GM21576 (cell line): ENCODE results near the gene TMEM121.
"Not testable (repeated sequence)": the region's sequence is repeated elsewhere in the genome, so short reads cannot be mapped to it uniquely, and the experiment has no call there.

ENCODE experiments used
- ATAC-seq: cut with Tn5 transposase; IDR thresholded peaks from one replicate; pipeline ENCODE4 v1.9.1; 2021; ENCODE audit warnings: mild to moderate bottlenecking, moderate library complexity; ENCODE audit not compliant: unreplicated experiment

The TMEM121 gene

DNA sequence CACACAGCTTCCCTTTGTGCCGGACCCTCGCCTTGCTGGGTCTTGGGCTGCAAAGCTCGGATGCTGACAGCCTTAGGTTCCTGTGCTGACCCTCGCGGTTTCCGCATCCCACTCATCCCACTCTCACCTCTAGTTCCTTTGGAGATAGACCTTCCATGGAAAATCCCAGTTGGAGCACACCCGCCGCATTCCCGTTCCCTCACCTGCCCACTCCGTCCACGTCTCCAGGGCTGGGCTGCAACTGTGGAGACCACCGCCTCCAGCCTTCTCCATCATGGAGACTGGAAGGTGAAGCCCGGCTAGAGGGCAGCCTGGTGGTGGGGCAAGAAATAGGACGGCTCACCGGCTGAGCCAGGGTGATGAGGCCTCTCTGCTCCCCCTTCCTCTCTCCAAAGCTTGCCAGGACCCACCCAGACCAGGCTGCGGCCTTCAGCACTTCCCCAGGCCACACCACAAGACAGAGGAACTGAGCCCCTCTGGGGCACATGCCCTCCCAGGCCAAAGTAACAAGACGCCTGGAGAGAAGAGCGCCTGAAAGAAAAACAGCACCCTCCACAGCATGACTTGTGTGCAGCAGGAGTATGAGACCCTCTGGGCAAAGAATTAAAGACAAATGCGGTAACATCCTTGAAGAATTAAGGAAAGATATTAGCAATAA is 15.0 kb downstream of the TMEM121 start:
- no peak for ATAC-seq

DNA sequence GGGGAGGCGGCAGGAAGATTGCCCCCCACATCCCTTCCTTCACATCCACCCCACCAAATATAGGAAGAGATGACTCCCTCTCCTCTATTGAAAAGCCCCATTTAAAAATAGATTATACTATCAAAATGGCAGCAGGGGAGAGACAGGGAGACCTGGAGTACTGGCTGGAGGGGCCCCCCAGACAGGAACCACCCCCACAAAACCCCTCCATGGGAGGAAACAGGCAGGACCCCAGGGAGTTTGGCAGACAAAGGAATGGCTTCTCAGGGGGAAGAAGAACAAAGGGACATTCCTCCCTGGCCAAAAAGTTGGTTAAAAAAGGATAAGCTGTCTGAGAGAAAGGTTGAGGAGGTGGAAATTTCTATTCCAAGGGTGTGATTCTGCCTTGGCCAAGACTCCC is 19.3 kb downstream of the TMEM121 start:
- not testable (repeated sequence) for ATAC-seq

DNA sequence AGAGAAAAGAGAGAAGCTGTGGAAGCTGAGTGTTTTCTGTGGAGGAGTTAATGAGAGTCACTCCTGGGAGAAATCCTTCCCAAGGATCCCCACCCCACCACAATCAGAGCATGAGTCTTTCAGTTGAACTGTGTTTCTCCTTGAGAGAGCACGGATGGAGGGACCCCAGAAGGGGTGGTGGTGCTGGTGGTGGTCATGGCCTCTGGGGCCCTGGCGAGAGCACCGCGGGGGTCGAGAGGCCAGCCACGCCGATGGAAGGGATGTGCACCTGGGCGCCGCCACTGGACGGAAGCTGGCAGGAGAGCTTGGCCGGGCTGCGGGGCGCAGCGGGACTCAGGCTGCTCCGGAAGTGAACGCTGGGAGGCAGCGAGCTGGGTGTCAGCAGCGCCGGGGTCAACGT is 20.0 kb downstream of the TMEM121 start:
- ATAC-seq = not testable (repeated sequence)

DNA sequence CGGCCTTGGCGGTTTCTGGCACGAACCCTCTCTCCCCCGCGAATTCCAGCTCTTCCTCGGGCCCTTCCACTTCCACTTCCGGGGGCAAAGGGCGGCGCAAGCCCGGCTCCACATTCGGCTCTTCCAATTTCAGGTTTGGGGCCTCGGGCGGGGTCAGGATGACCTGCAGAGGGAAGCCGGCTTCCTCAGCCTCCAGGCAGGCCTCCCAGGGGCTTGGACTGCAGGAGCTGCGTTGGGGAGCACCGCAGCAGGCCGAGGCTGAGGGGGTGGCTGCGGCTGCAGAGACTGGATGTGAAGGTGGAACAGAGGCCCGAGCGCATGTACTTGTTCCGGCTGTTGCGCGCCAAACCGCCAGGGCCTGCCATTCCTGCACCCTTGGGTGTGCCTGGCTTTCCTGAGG is 20.7 kb downstream of the TMEM121 start:
- not testable (repeated sequence) for ATAC-seq

DNA sequence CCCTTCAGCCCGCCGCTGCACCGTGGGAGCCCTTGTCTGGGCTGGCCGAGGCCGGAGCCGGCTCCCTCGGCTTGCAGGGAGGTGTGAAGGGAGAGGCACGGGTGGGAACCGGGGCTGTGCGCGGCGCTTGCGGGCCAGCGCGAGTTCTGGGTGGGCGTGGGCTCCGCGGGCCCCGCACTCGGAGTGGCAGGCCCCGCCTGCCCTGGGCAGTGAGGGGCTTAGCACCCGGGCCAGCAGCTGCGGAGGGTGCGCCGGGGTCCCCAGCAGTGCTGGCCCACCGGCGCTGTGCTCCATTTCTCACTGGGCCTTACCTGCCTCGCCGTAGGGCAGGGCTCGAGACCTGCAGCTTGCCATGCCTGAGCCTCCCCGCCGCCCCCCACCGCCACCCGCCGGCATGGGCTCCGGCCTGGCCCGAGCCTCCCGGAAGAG is 21.4 kb downstream of the TMEM121 start:
- ATAC-seq = no peak

DNA sequence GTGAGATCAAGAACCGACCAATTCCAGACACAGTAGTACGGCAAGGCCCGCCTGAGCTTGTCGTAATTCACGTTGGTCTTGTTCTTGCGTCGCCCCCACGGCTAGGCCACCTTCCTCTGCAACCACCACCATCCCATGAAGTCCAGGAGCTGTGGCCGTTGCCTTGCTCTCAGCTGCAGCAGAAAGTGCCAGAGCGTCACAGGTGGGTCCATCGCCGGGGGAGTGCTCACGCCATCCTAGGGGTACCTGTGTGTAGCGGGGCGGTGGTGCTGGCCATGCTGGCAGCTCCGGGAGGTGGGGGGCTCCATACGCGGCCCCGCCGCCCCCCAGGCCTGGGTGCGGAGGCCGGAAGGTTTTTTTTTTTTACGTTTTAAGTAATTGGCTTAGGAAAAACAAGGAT is 23.1 kb downstream of the TMEM121 start:
- ATAC-seq = no peak

DNA sequence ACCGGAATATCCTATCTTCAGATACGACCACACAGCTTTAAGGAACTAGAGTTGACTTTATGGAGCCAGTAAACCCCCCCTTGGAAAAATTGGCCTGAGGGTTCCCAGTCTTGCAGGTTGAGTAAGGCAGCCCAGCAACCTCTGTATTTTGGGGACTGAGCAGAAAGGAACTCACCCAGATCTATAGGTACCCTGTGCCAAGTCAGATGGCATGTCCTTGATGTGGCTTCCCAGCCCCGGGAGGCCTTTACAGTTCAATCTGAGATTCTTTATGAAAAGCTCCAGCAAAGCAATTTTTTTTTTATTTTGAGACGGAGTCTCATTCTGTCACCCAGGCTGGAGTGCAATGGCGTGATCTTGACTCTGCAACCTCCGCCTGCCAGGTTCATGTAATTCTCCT is 27.6 kb downstream of the TMEM121 start:
- no peak for ATAC-seq

DNA sequence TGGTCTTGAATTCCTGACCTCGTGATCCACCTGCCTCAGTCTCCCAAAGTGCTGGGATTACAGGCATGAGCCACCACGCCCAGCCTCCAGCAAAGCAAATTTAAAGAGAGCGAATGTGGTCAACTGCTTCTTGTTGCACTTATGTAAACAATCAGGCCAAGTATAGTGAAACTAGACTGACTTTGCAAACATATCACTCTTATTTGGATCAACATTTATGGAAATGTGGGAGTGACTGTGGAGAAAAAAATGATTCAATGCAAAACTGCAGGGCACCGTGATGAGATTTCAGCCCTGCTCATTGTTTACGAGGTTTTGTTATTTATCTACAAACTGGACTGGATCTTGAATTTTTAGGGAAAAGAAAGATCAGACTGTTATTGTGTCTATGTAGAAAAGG is 28.1 kb downstream of the TMEM121 start:
- ATAC-seq = no peak

DNA sequence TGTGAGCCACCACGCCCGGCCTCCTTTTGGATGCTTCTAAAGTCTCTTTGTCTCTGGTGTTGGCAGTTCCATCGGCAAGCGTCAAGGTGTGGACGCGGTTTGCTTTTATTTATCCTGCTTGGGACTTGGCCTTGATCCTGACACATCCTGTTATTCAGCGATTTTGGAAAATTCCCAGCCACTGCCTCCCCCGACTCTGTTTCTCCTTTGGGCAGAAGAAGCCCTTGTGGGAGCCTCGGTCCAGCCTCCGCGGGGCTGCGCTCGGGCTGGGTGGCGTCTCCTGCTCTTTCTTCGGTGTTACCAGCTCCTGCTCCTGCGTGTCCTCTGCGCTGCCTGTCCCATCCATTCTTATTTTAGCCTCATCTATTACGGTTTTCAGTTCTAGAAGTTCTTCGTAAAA is 31.3 kb downstream of the TMEM121 start:
- ATAC-seq = not testable (repeated sequence)

DNA sequence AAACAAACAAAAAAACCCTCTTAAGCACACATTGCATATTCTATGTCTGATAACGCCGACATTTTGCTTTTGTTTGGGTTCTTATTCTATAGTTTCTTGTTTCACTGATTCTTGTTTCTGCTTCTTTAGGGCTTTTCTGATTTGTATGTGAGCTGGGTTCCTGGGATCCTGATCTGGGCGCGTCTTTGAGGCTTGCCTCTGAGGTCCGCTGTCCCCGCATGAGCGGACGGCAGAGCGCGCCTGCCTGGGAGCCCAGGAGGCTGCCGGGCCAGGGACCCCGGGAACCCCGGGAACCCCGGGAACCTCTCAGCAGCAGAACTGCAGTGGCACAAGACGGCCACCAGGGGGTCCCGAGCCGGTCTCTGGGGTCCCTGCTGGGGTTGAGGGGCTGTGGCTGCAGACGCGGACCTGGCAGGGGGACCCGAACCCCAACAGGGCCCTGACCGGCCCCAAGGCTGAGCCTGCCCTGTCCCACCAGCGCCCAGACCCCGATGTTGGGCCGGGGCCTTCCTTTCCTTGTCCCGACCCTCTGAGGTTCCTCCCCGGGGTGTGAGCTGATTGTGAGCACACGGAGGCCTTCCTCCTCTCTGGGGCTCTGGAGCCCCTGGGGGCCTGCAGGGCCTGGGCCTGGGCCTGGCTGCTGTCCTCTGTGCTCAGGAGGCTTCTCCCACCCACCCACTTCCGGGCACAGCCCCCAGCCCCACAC is 32.2 kb downstream of the TMEM121 start:
- ATAC-seq = not testable (repeated sequence)

DNA sequence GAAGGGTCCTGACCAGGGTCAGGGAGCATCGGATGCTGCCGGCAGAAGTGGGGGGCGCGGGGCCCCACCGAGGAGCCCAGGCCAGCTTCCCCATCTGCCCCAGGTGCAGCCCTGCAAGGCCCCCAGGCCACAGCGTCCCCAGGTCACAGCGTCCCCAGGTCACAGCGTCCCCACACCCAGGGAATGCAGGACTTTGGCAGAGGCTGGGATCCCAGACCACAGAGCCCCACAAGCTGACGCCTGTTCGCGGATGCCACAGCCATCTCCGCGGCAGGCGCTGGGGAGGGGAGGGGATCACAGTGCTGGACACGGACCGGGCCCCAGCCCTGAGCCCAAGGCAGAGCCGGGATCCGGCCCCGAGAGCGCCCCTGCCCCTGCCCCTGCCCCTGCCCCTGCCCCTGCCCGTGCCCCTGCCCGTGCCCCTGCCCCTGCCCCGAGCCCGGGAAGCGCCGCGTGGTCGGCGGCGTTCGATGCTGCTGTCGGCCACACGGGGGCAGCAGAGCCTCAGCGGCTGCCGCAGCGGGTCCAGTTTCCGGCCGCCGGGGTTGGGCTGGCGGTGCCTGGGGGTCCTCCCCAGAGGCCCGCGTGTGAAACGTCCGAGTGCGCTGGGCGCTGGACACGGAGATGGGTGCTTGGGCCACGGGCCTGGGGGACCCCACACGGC is 33.1 kb downstream of the TMEM121 start:
- peak; percentile 34 for ATAC-seq

DNA sequence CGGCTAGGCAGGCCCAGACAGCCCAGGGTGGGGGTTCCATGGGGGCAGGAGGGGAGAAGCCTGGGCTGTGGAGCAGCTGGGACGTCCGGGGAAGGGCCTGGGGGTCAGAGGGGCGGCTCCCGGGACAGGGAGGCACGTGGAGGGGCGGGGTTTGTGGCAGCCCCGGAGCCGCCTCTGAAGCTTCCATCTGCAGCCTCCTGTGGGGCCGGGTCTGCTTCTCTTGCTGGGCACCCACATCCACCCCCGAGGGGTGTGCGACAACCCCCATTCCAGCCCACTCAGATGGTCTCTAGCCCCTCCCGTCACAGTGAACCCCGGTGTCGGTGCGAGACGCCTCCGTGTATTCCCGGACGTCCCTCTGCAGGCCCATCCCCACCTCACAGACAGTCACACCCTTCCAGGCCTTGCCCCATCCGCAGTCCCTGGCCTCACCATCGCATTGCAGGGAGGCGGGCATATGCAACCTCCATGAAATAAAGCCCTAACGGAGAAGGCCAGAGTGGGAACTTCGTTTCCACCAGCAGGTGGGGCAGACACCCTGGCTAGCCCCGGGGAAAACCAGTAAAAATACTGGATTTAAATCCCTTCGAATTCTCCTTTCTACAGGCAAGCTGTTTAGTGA is 33.8 kb downstream of the TMEM121 start:
- peak; percentile 44 for ATAC-seq

DNA sequence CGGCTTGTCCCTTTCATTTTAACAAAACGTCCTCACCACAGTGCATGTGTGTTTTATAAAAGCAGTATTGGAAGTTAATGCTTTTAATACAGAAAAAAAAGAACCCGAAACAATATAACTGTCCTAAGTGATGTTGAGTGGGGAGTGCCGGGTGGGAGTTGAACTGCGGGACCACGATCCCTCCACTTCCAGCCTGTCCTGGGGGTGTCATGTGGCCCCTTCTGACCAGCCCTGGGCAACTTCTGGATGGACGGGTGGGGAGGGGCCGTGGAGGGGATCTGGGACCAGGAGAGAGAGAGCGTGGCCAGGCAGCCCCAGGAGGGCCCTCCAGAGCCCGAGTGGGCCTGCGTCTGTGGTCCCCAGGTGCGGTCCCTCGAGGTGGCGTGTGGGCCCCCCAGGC is 35.0 kb downstream of the TMEM121 start:
- not testable (repeated sequence) for ATAC-seq

DNA sequence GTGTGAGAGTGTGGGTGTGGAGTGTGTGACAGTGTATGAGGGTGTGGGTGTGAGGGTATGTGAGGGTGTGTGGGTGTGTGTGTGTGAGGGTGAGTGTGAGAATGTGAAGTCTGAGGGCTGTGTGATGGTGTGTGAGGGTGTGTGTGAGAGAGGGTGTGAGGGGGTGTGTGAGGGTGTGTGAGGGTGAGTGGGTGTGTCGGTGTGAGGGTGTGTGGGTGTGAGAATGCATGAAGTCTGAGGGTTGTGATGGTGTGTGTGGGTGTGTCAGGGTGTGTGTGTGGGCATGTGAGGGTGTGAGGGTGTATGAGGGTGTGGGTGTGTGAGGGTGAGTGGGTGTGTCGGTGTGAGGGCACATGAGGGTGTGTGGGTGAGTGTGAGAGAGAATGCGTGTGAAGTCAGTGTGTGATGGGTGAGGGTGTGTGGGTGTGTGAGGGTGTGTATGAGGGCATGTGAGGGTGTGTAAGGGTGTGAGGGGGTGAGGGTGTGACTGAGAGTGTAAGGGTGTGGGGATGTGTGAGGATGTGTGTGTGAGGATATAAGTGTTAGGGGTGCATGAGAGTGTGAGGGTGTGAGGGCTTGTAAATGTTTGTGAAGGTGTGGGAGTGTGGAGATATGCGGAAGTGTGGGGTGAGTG is 36.4 kb downstream of the TMEM121 start:
- no peak for ATAC-seq

DNA sequence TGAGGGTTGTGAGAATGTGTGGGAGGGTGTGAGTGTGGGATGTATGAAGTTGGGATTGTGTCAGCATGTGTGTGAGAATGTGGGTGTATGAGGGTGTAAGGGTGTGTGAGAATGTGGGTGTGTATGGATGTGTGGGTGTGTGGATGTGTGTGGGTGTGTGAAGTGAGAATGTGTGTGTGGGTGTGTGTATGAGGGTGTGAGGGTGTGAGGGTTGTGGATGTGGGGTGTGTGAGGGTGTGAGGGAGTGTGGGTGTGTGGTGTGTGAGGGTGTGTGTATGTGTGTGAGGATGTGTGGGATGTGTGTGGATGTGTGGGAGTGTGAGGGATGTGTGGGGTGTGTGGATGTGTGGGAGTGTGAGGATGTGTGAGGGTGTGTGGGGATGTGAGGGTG is 37.0 kb downstream of the TMEM121 start:
- no peak for ATAC-seq

DNA sequence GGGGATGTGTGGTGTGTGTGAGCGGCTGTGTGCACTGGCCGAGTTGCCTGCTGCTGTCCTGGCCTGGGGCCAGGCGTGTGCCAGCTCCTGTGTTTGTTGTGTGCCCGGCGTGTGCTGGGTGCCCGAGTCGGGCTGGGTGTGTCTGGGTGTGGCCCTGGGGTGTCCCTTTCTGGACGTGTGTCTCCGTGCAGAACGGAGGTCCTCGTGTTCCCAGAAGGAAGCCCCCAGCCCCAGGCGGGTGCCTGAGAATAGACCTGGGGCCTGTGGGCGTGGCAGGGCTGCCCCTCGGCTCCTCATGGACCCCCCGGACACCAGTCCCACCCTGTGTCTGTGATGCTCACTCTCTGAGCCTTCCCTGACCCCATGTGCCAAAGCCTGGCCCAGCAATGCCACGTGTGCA is 38.2 kb downstream of the TMEM121 start:
- not testable (repeated sequence) for ATAC-seq

DNA sequence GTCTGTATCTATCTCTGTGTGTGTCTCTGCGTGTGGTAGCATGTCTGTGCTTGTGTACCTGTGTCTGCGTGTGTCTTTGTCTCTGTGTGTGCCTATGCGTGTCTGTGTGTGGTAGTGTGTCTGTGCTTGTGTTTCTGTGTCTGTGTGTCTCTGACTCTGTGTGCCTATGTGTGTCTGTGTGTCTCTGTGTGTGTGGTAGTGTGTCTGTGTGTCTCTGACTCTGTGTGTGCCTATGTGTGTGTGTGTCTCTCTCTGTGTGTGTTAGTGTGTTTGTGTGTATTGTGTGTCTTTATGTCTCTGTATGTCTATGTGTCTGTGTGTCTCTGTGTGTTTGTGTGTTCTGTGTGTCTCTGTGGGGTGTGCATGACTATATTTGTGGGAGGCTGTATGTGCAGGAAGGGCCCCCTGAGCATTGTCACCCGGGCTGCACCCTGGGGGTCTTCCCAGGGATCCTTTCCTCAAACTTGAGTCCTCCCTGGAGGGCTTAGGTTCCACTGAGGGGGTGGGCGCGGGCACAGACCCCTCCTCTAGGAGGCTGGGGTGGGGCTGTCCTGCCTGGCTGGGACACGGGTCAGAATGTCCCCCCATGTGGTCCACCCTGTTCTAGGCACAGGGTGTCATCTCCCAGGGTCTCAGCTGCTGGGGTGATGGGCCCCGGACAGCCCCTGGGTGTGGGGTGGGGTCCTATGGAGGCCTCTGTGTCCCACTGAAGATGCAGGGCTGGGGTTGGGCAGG is 39.0 kb downstream of the TMEM121 start:
- not testable (repeated sequence) for ATAC-seq

DNA sequence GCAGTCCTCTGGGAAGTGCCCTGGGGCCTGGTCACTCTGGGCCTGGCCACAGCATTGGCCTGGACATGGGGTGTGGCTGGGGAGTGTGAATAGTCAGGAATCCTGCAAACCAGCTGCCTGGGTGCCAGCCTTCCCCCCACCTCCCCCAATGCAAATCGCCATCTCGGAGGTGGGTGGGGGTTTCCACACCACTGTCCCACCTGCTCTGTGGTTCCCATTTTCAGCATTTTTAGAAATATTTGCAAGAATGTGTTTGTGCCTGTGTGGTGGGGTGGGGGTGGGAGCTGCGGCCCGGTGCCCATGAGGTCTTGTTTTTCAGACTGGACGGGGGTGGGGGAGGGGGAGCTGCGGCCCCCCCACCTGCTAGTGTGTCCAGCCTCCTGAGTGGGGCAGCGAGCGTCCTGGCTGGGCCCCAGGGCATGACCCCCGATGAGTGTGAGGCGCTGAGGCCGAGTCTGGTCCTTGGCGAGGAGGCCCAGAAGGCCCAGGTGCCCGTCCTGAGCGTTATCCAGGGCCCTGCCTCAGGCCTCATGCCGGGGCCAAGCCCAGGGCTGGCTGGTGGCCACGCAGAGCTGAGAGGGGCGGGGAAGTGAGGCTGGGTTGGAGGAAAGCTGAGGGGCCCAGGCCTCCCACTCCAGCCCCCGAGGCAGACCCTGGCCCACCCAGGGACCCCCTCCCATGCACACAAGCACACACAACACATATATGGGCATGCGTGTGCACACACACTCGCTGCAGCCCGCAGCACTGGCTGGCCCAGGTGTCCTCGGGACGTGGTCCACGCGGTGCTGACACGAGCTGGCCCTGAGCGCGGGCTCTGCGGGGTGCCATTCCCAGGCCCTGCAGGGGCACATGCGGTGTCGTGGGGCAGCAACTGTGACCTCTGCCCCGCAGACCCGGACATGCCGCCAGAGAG is 40.1 kb downstream of the TMEM121 start:
- peak; percentile 39 for ATAC-seq
